Ishikawa (cell line): ENCODE measurements around the gene ZNF341.

Source experiments
- CEBPB ChIP-seq: IDR thresholded peaks from 2 replicates; pipeline ENCODE4 v1.6.1; 2012
- CREB1 ChIP-seq: IDR thresholded peaks from 2 replicates; pipeline ENCODE4 v1.6.1; 2012; ENCODE audit warnings: low read depth
- EGR1 ChIP-seq: IDR thresholded peaks from 2 replicates; pipeline ENCODE4 v1.6.1; 2012
- EP300 ChIP-seq: IDR thresholded peaks from 2 replicates; pipeline ENCODE4 v1.6.1; 2012; ENCODE audit warnings: borderline replicate concordance
- NFIC ChIP-seq: IDR thresholded peaks from 2 replicates; pipeline ENCODE4 v1.6.1; 2012
- RAD21 ChIP-seq: IDR thresholded peaks from 2 replicates; pipeline ENCODE4 v1.6.1; 2012; ENCODE audit warnings: low read depth
- TAF1 ChIP-seq: IDR thresholded peaks from 2 replicates; pipeline ENCODE4 v1.6.1; 2012; ENCODE audit warnings: low read depth, mild to moderate bottlenecking
- TEAD4 ChIP-seq: IDR thresholded peaks from 2 replicates; pipeline ENCODE4 v1.6.1; 2012
- YY1 ChIP-seq: IDR thresholded peaks from 2 replicates; pipeline ENCODE4 v1.6.1; 2012; ENCODE audit warnings: low read depth
- ZBTB7A ChIP-seq: IDR thresholded peaks from 2 replicates; pipeline ENCODE4 v1.6.1; 2012; ENCODE audit warnings: low read depth
- TF ChIP-seq, protein P1 (sequence below): IDR thresholded peaks from 2 replicates; pipeline ENCODE4 v1.6.1; 2012
- TF ChIP-seq, protein P2 (sequence below): IDR thresholded peaks from 2 replicates; pipeline ENCODE4 v1.6.1; 2012; ENCODE audit warnings: low read depth, mild to moderate bottlenecking

DNA sequence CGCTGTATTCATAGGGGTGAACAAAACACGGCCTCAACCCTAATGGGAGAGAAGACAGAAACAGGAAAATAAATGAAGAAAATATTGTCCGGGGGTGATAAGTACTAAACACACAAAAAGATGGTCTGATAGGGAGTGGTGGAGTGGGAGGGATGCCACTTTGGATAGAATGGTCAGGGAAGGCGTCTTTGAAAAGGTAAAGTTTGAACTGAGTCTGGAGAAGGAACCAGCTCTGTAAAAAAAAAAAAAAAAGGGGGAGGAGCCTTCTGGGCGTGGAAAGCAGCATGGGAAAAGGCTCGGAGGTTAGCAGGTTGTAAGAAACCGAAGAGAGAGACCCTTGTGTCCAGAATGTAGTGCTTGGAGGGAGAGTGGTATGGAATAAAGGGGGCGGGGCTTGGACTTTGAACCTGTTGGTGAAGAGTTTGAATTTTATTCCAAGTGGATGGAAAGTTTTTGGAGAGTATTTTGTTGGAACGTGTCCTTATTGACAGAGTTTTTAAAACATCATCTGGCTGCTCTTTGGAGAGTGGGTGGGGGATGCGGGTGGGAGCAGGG, 81.2 kb downstream of the ZNF341 start:
- TF ChIP-seq CREB1 (no peak), RAD21 (no peak), TAF1 (no peak), ZBTB7A (no peak), YY1 (no peak), CEBPB (no peak), EP300 (no peak), TEAD4 (no peak), NFIC (no peak), EGR1 (no peak)
- TF ChIP-seq, protein P1, sequence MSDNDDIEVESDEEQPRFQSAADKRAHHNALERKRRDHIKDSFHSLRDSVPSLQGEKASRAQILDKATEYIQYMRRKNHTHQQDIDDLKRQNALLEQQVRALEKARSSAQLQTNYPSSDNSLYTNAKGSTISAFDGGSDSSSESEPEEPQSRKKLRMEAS = no peak
- TF ChIP-seq, protein P2, sequence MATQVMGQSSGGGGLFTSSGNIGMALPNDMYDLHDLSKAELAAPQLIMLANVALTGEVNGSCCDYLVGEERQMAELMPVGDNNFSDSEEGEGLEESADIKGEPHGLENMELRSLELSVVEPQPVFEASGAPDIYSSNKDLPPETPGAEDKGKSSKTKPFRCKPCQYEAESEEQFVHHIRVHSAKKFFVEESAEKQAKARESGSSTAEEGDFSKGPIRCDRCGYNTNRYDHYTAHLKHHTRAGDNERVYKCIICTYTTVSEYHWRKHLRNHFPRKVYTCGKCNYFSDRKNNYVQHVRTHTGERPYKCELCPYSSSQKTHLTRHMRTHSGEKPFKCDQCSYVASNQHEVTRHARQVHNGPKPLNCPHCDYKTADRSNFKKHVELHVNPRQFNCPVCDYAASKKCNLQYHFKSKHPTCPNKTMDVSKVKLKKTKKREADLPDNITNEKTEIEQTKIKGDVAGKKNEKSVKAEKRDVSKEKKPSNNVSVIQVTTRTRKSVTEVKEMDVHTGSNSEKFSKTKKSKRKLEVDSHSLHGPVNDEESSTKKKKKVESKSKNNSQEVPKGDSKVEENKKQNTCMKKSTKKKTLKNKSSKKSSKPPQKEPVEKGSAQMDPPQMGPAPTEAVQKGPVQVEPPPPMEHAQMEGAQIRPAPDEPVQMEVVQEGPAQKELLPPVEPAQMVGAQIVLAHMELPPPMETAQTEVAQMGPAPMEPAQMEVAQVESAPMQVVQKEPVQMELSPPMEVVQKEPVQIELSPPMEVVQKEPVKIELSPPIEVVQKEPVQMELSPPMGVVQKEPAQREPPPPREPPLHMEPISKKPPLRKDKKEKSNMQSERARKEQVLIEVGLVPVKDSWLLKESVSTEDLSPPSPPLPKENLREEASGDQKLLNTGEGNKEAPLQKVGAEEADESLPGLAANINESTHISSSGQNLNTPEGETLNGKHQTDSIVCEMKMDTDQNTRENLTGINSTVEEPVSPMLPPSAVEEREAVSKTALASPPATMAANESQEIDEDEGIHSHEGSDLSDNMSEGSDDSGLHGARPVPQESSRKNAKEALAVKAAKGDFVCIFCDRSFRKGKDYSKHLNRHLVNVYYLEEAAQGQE = no peak
